ENCODE data around the gene GSE1.

Gene GSE1

DNA sequence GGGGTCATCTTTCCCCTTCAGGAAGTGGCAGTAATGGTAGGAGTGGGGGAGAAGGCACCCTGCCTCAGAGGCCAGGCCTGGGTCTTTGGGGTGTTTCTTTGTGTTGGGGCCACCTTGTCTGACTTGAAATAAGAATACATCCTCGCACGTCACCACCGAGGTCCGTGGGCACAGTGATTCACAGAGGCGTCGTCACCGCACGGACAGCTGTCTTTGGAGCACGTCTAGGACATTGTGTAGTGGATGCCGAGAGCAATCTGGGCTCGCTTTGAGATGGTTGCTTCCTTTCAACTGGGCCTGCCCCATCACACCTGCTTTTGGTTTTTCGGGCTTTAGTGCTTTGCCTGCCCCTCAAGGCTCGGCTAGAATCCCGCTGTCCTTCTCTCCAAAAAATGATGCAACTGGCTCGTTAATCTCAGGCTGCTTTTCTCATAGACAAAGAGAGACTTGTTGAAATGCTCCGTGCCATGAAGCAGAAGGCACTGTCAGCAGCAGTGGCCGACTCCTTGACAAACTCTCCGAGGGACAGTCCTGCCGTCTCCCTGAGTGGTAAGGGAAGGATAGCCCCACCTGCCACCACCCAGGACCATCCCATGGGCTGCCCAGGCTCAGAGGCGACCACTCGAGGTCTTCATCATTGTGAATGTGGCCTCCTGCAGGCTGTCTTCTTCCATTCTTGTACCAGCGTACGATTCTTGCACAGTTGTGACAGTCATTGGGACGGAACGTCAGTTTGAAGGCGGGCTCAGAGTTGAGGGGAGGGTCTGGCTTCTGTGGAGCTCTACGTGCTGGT, 51.7 kb downstream of the GSE1 start:
- Histone ChIP-seq H3K27ac (replicated peaks) (no peak overlapping the region), H3K4me3 (replicated peaks; ENCODE audit: insufficient read depth, low read length) (no peak overlapping the region), H3K27me3 (ENCODE audit: insufficient read depth, poor library complexity, severe bottlenecking) (no peaks in the 10 kb centered on the region)
- no peak for TF ChIP-seq GABPA (IDR thresholded peaks at IDR 0.05; ENCODE audit: low read depth)
- no peak for TF ChIP-seq SPI1 (IDR thresholded peaks at IDR 0.05; ENCODE audit: borderline replicate concordance, low read depth)
- TF ChIP-seq, protein P1, sequence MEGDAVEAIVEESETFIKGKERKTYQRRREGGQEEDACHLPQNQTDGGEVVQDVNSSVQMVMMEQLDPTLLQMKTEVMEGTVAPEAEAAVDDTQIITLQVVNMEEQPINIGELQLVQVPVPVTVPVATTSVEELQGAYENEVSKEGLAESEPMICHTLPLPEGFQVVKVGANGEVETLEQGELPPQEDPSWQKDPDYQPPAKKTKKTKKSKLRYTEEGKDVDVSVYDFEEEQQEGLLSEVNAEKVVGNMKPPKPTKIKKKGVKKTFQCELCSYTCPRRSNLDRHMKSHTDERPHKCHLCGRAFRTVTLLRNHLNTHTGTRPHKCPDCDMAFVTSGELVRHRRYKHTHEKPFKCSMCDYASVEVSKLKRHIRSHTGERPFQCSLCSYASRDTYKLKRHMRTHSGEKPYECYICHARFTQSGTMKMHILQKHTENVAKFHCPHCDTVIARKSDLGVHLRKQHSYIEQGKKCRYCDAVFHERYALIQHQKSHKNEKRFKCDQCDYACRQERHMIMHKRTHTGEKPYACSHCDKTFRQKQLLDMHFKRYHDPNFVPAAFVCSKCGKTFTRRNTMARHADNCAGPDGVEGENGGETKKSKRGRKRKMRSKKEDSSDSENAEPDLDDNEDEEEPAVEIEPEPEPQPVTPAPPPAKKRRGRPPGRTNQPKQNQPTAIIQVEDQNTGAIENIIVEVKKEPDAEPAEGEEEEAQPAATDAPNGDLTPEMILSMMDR (IDR thresholded peaks at IDR 0.05; ENCODE audit: insufficient read depth, low read length) = no peak
- TF ChIP-seq POLR2AphosphoS5 (IDR thresholded peaks at IDR 0.05; ENCODE audit: low read depth) = no peak
- TF ChIP-seq REST (IDR thresholded peaks at IDR 0.05; ENCODE audit: insufficient replicate concordance, low read depth) = no peak
- no peak for DNase-seq (ENCODE audit: low read depth in 1 of 2, low spot score in 1 of 2)

- TF ChIP-seq SPI1 (IDR thresholded peaks at IDR 0.05; ENCODE audit: borderline replicate concordance, low read depth) (no peak), REST (IDR thresholded peaks at IDR 0.05; ENCODE audit: insufficient replicate concordance, low read depth) (no peak), GABPA (IDR thresholded peaks at IDR 0.05; ENCODE audit: low read depth) (no peak), POLR2AphosphoS5 (IDR thresholded peaks at IDR 0.05; ENCODE audit: low read depth) (no peak)
- TF ChIP-seq, protein P1 (IDR thresholded peaks at IDR 0.05; ENCODE audit: insufficient read depth, low read length) = no peak
- no peak overlapping the region for H3K27ac ChIP-seq (replicated peaks)
- no peak overlapping the region for H3K4me3 ChIP-seq (replicated peaks; ENCODE audit: insufficient read depth, low read length)
- no peaks in the 10 kb centered on the region for H3K27me3 ChIP-seq (ENCODE audit: insufficient read depth, poor library complexity, severe bottlenecking)
- DNase-seq (ENCODE audit: low read depth in 1 of 2, low spot score in 1 of 2) = no peak
Observed at GRCh38 chr16:85665373-85665740, 52.2 kb downstream of the GSE1 start.

- TF ChIP-seq, protein P1 (IDR thresholded peaks at IDR 0.05; ENCODE audit: insufficient read depth, low read length) = no peak
- TF ChIP-seq SPI1 (IDR thresholded peaks at IDR 0.05; ENCODE audit: borderline replicate concordance, low read depth) (no peak), POLR2AphosphoS5 (IDR thresholded peaks at IDR 0.05; ENCODE audit: low read depth) (no peak), GABPA (IDR thresholded peaks at IDR 0.05; ENCODE audit: low read depth) (no peak)
- Histone ChIP-seq H3K4me3 (replicated peaks; ENCODE audit: insufficient read depth, low read length) (no peak overlapping the region), H3K27me3 (ENCODE audit: insufficient read depth, poor library complexity, severe bottlenecking) (no peaks in the 10 kb centered on the region), H3K27ac (replicated peaks) (no peak overlapping the region)
- no peak for DNase-seq (ENCODE audit: low read depth in 1 of 2, low spot score in 1 of 2)
Observed at GRCh38 chr16:85665929-85666328, 52.8 kb downstream of the GSE1 start.

Measured in HL-60 (cell line).